GM18909 (cell line): ENCODE data around the gene LGR6.
A peak's percentile ranks its signal among the peaks of the same experiment; 100 is the strongest.
"Not testable (repeated sequence)": the region's sequence is repeated elsewhere in the genome, so short reads cannot be mapped to it uniquely, and the experiment has no call there.

Experiments used
- ATAC-seq: cut with Tn5 transposase; IDR thresholded peaks from one replicate; pipeline ENCODE4 v1.9.1; 2021; ENCODE audit warnings: mild to moderate bottlenecking; ENCODE audit not compliant: unreplicated experiment, poor library complexity

LGR6 gene

GRCh38 chr1:202193614-202194327 is at the start of gene LGR6:
Gene LGR6 (plus strand): TSS chr1:202193799. CDS start chr1:202193990, 191 bp downstream.
- ATAC-seq: no peak

- peak; percentile 57 for ATAC-seq
Observed at GRCh38 chr1:202144402-202145067, 49.1 kb upstream of the LGR6 start, which contains the start of gene ARL8A. Gene ARL8A (minus strand): TSS chr1:202144737. CDS start chr1:202144572, 165 bp downstream.

- no peak for ATAC-seq
Observed at GRCh38 chr1:202145068-202145743, 48.4 kb upstream of the LGR6 start.

GRCh38 chr1:202145744-202146140 is 47.9 kb upstream of the LGR6 start:
- not testable (repeated sequence) for ATAC-seq

GRCh38 chr1:202146279-202146678 is 47.3 kb upstream of the LGR6 start:
- ATAC-seq: no peak

GRCh38 chr1:202146993-202147392 is 46.6 kb upstream of the LGR6 start:
- ATAC-seq: no peak

- no peak for ATAC-seq
Observed at GRCh38 chr1:202148391-202148790, 45.2 kb upstream of the LGR6 start.

GRCh38 chr1:202149566-202149965 is 44.0 kb upstream of the LGR6 start:
- no peak for ATAC-seq

GRCh38 chr1:202150187-202150586 is 43.4 kb upstream of the LGR6 start:
- no peak for ATAC-seq

GRCh38 chr1:202150602-202151001 is 43.0 kb upstream of the LGR6 start:
- no peak for ATAC-seq

- ATAC-seq: no peak
Observed at GRCh38 chr1:202151045-202151444, 42.6 kb upstream of the LGR6 start.

- ATAC-seq: no peak
Observed at GRCh38 chr1:202152399-202152798, 41.2 kb upstream of the LGR6 start.

GRCh38 chr1:202153284-202153683 is 40.3 kb upstream of the LGR6 start:
- no peak for ATAC-seq

- ATAC-seq: no peak
Observed at GRCh38 chr1:202154148-202154765, 39.3 kb upstream of the LGR6 start.

GRCh38 chr1:202154766-202155477 is 38.7 kb upstream of the LGR6 start:
- no peak for ATAC-seq

- no peak for ATAC-seq
Observed at GRCh38 chr1:202155478-202156021, 38.0 kb upstream of the LGR6 start.

GRCh38 chr1:202156590-202156989 is 37.0 kb upstream of the LGR6 start:
- ATAC-seq: no peak

GRCh38 chr1:202157945-202158344 is 35.7 kb upstream of the LGR6 start:
- ATAC-seq: no peak

- ATAC-seq: no peak
Observed at GRCh38 chr1:202158810-202159533, 34.6 kb upstream of the LGR6 start.
